A549 (cell line): ENCODE results near the gene FSTL4.

Experiments
- CTCF ChIP-seq: fragments of >200 bp; sonication (Bioruptor Twin); formaldehyde crosslinking; IDR thresholded peaks from 3 replicates; pipeline ENCODE4 v1.5.1; 2016
- EP300 ChIP-seq, 2 experiments: fragments of >200 bp; sonication (Bioruptor Twin); formaldehyde crosslinking; IDR thresholded peaks; 2 replicates in 1 of 2; 3 replicates in 1 of 2; pipeline ENCODE4 v1.6.1; 2016 to 2017
- MAX ChIP-seq: IDR thresholded peaks from 2 replicates; pipeline ENCODE4 v1.6.1; 2012
- SMC3 ChIP-seq: fragments of >200 bp; sonication (Bioruptor Twin); formaldehyde crosslinking; IDR thresholded peaks from 3 replicates; pipeline ENCODE4 v1.6.1; 2018; ENCODE audit warnings: inconsistent platforms
- USF2 ChIP-seq: fragments of 450-650 bp; IDR thresholded peaks from 2 replicates; pipeline ENCODE4 v1.6.1; 2014; ENCODE audit warnings: antibody characterized with exemption

- TF ChIP-seq CTCF (no peak), SMC3 (no peak), MAX (no peak), EP300 (IDR thresholded peaks at IDR 0.05) (no peak), USF2 (no peak)
These were observed 411.0 kb downstream of the FSTL4 start for GRCh38 chr5:133201310-133201709.
